Lung (tissue), 12 donors: Measurements from ENCODE around the gene THAP8. TPM values are rescaled to one million over a fixed set of nuclear protein-coding genes. Genes with fewer than 3 reads are reported as not detected.
A peak's percentile ranks its signal among the peaks of the same experiment; 100 is the strongest.

ENCODE experiments used
- ATAC-seq: fragments of 200-7000 bp; cut with Tn5 transposase; one replicate; pipeline ENCODE4 v1.9.1; 2020; ENCODE audit warnings: moderate number of reproducible peaks; ENCODE audit not compliant: insufficient read depth, low FRiP score
- DNase-seq, 3 donors: peaks; one replicate each; pipeline ENCODE4 v3.0.0-alpha.2; 2013 to 2017
- H3K27ac ChIP-seq, 2 donors: one replicate each; pipeline ENCODE4 v1.5.1; 2013; ENCODE audit warnings: mild to moderate bottlenecking in 2 of 2, moderate library complexity in 2 of 2, control low read depth in 1 of 2, inconsistent platforms in 1 of 2, low read depth in 1 of 2, low read length in 1 of 2
- H3K27me3 ChIP-seq, 3 donors: one replicate each; pipeline ENCODE4 v1.5.1; 2013; ENCODE audit warnings: low read length in 2 of 3; ENCODE audit not compliant: control insufficient read depth in 3 of 3, insufficient read depth in 3 of 3
- H3K36me3 ChIP-seq, 4 donors: one replicate each; pipeline ENCODE4 v1.5.1; 2013; ENCODE audit warnings: low read length in 4 of 4, mild to moderate bottlenecking in 1 of 4, moderate library complexity in 1 of 4; ENCODE audit not compliant: control insufficient read depth in 4 of 4, insufficient read depth in 4 of 4
- H3K4me1 ChIP-seq, 5 donors: one replicate each; pipeline ENCODE4 v1.5.1; 2013; ENCODE audit warnings: low read length in 5 of 5, mild to moderate bottlenecking in 2 of 5, moderate library complexity in 1 of 5; ENCODE audit not compliant: control insufficient read depth in 5 of 5, insufficient read depth in 5 of 5
- H3K4me3 ChIP-seq: one replicate; pipeline ENCODE4 v1.5.1; 2013; ENCODE audit warnings: mild to moderate bottlenecking, control low read depth, moderate library complexity
- H3K9ac ChIP-seq, 2 donors: one replicate each; pipeline ENCODE4 v1.5.1; 2013; ENCODE audit warnings: low read length in 2 of 2, control low read depth in 1 of 2; ENCODE audit not compliant: insufficient read depth in 1 of 2
- H3K9me3 ChIP-seq, 4 donors: one replicate each; pipeline ENCODE4 v1.5.1; 2013; ENCODE audit warnings: low read length in 3 of 4, mild to moderate bottlenecking in 1 of 4, moderate library complexity in 1 of 4; ENCODE audit not compliant: control insufficient read depth in 4 of 4, insufficient read depth in 3 of 4
- WGBS, 2 donors: extraction: QIAGEN DNeasy Blood & Tissue Kit; methylation state at CpG; one replicate each; pipeline ENCODE4 v1.1.7; 2013; 5-methylcytosine and 5-hydroxymethylcytosine counted together
- polyA plus RNA-seq, 2 donors: library from polyadenylated mRNA; stranded (reverse); fragments of 200-250 nt; gene quantifications; one replicate each; pipeline ENCODE4 v1.2.1, GENCODE V29; 2013
- total RNA-seq, 2 donors: library from RNA; depleted of rRNA in 1 of 2; stranded (reverse); fragments of >200 nt in 1 of 2; gene quantifications; one replicate each; pipeline ENCODE4 v1.2.1, GENCODE V29; 2014 to 2021
- TF ChIP-seq, protein P1 (sequence below): IDR thresholded peaks from 2 replicates; pipeline ENCODE4 v1.5.1; 2012; ENCODE audit warnings: mild to moderate bottlenecking; ENCODE audit errors: control extremely low read depth, extremely low read depth
- donor health status: control.
- donor health status: control.
- donor health status: Bipolar disorder and iron deficiency.
- donor health status: healthy.
- donor health status: DM: yes; HTN: yes; CAD: no.

The THAP8 gene
- total and polyA plus RNA-seq, 4 donors: 4.1 to 6.4 (median 5.5) TPM

- peak; percentile 26 to 64 (median 51) for DNase-seq
- TF ChIP-seq, protein P1, sequence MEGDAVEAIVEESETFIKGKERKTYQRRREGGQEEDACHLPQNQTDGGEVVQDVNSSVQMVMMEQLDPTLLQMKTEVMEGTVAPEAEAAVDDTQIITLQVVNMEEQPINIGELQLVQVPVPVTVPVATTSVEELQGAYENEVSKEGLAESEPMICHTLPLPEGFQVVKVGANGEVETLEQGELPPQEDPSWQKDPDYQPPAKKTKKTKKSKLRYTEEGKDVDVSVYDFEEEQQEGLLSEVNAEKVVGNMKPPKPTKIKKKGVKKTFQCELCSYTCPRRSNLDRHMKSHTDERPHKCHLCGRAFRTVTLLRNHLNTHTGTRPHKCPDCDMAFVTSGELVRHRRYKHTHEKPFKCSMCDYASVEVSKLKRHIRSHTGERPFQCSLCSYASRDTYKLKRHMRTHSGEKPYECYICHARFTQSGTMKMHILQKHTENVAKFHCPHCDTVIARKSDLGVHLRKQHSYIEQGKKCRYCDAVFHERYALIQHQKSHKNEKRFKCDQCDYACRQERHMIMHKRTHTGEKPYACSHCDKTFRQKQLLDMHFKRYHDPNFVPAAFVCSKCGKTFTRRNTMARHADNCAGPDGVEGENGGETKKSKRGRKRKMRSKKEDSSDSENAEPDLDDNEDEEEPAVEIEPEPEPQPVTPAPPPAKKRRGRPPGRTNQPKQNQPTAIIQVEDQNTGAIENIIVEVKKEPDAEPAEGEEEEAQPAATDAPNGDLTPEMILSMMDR: no peak
- Histone ChIP-seq H3K27me3 (no peaks in the 10 kb centered on the region), H3K27ac (peak within 1 kb of the TSS in 1 of 2 donors; percentile 75), H3K4me1 (peaks cover 0 to 5% (median 1%) of the 10 kb centered on the region in 5 donors), H3K9me3 (no peaks in the 10 kb centered on the region), H3K9ac (peak within 1 kb of the TSS in 1 of 2 donors; percentile 25), H3K4me3 (peak within 1 kb of the TSS; percentile 40), H3K36me3 (peaks cover 0 to 3% (median 0%) of the 10 kb centered on the region in 4 donors)
- WGBS, 2 donors: 52 to 57% methylated on average over 19 of the region's 19 CpGs
- peak; percentile 63 for ATAC-seq
These were observed 45.6 kb downstream of the THAP8 start, which contains the start of gene SYNE4 for GRCh38 chr19:36008336-36008978. Gene SYNE4, minus strand, starts transcription at chr19:36008813. Its CDS starts 132 bp downstream, at chr19:36008681.

- ATAC-seq: no peak
- H3K27me3 ChIP-seq: no peaks in the 10 kb centered on the region
- H3K4me3 ChIP-seq: no peak overlapping the region
- H3K27ac ChIP-seq: no peak overlapping the region
- no peak overlapping the region for H3K9ac ChIP-seq
- H3K4me1 ChIP-seq: no peaks in the 10 kb centered on the region
- no peaks in the 10 kb centered on the region for H3K9me3 ChIP-seq
- DNase-seq: no peak
- peaks cover 0 to 4% (median 0%) of the 10 kb centered on the region in 4 donors for H3K36me3 ChIP-seq
- TF ChIP-seq, protein P1: no peak
- 92 to 94% methylated on average over 5 of the region's 5 CpGs for WGBS, 2 donors
These were observed 47.1 kb downstream of the THAP8 start for GRCh38 chr19:36006955-36007354.

DNA sequence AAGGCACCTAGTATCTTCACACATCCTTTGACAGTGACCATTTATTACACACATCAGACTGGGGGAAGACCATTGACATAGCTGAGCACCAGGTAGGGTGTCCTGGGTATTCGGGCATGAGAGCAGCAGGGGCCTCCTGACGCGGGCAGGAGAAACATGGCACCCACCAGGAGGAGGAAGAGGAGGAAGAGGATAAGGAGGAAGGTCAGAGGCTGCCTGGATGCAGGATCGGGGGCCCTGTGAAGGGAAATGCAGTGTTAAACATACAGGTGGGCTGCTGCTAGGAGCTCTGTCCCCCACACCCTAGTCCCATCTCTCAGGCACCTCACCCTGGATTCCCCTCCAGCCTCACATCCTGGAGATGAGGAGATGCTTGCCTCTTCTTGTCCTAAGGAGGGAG is 50.8 kb downstream of the THAP8 start:
- Histone ChIP-seq H3K27me3 (no peaks in the 10 kb centered on the region), H3K4me3 (no peak overlapping the region), H3K4me1 (peaks cover 0 to 4% (median 0%) of the 10 kb centered on the region in 5 donors), H3K9me3 (no peaks in the 10 kb centered on the region), H3K36me3 (peaks cover 0 to 14% (median 3%) of the 10 kb centered on the region in 4 donors), H3K27ac (no peak overlapping the region), H3K9ac (no peak overlapping the region)
- TF ChIP-seq, protein P1: no peak
- WGBS, 2 donors: 94 to 95% methylated on average over 4 of the region's 4 CpGs
- DNase-seq (no peak), ATAC-seq (no peak)

GRCh38 chr19:36001605-36002004 is 52.5 kb downstream of the THAP8 start:
- no peak for DNase-seq
- Histone ChIP-seq H3K9me3 (no peaks in the 10 kb centered on the region), H3K27me3 (no peaks in the 10 kb centered on the region), H3K4me3 (no peak overlapping the region), H3K27ac (no peak overlapping the region), H3K4me1 (peaks cover 0 to 4% (median 0%) of the 10 kb centered on the region in 5 donors), H3K9ac (no peak overlapping the region), H3K36me3 (peaks cover 0 to 21% (median 3%) of the 10 kb centered on the region in 4 donors)
- TF ChIP-seq, protein P1: no peak
- no peak for ATAC-seq
- 98 to 99% methylated on average over 3 of the region's 3 CpGs for whole genome bisulfite sequencing, 2 donors
